GM12892 (cell line): ENCODE measurements around the gene RRBP1.

Experiments
- POLR2A ChIP-seq: IDR thresholded peaks from 2 replicates; pipeline ENCODE4 v1.6.1; 2011; ENCODE audit warnings: low read depth, low read length, control low read depth
- TAF1 ChIP-seq: IDR thresholded peaks from 2 replicates; pipeline ENCODE4 v1.6.1; 2011; ENCODE audit warnings: low read depth, mild to moderate bottlenecking, control low read depth, low read length, borderline replicate concordance

- no peak for TF ChIP-seq TAF1
- TF ChIP-seq POLR2A: no peak
These were observed 12.6 kb downstream of the RRBP1 start for GRCh38 chr20:17669306-17669931.
